HCT116 (cell line): ENCODE measurements around the gene UQCRHL.

ENCODE experiments used
- EGR1 ChIP-seq: IDR thresholded peaks from 2 replicates; pipeline ENCODE4 v1.6.1; 2012; ENCODE audit warnings: low read depth
- EZH2 ChIP-seq: fragments of 200-600 bp; sonication (generic); IDR thresholded peaks from 2 replicates; pipeline ENCODE4 v1.6.1; 2017; ENCODE audit warnings: antibody characterized with exemption, mixed run types
- EZH2phosphoT487 ChIP-seq: fragments of 200-600 bp; IDR thresholded peaks from 2 replicates; pipeline ENCODE4 v1.6.1; 2018; ENCODE audit warnings: antibody characterized with exemption, borderline replicate concordance
- POLR2A ChIP-seq: IDR thresholded peaks from 2 replicates; pipeline ENCODE4 v1.7.0; 2011; ENCODE audit warnings: borderline replicate concordance; ENCODE audit not compliant: insufficient read depth, insufficient read length; ENCODE audit errors: extremely low read depth
- POLR2AphosphoS5 ChIP-seq: IDR thresholded peaks from 2 replicates; pipeline ENCODE4 v1.6.1; 2011; ENCODE audit warnings: mild to moderate bottlenecking, low read depth, low read length, moderate library complexity
- SP1 ChIP-seq: IDR thresholded peaks from 2 replicates; pipeline ENCODE4 v1.6.1; 2012; ENCODE audit warnings: low read depth
- SRF ChIP-seq: IDR thresholded peaks from 2 replicates; pipeline ENCODE4 v1.6.1; 2012; ENCODE audit warnings: low read depth
- ZNF274 ChIP-seq: fragments of 200-500 bp; sonication (Bioruptor generic); IDR thresholded peaks from 2 replicates; pipeline ENCODE4 v1.6.1; 2014; ENCODE audit warnings: mild to moderate bottlenecking, low read depth, low read length, inconsistent platforms
- TF ChIP-seq, protein P1 (sequence below), 3 experiments: fragments of 200-600 bp in 1 of 3; sonication (generic) in 1 of 3; IDR thresholded peaks in 2 of 3; conservative IDR thresholded peaks in 1 of 3; 2 replicates each; pipeline ENCODE4 v1.5.1; 2012 to 2017; ENCODE audit warnings: low read depth in 2 of 3, low read length in 2 of 3, antibody characterized with exemption in 1 of 3, borderline replicate concordance in 1 of 3, control low read depth in 1 of 3, mild to moderate bottlenecking in 1 of 3, mixed read lengths in 1 of 3, mixed run types in 1 of 3, moderate library complexity in 1 of 3; ENCODE audit not compliant: insufficient read depth in 1 of 3
- TF ChIP-seq, protein P2 (sequence below): IDR thresholded peaks from 2 replicates; pipeline ENCODE4 v1.6.1; 2012
- TF ChIP-seq, protein P3 (sequence below): IDR thresholded peaks from 2 replicates; pipeline ENCODE4 v1.6.1; 2012; ENCODE audit warnings: low read depth
- TF ChIP-seq, protein P4 (sequence below): IDR thresholded peaks from 2 replicates; pipeline ENCODE4 v1.6.1; 2012

- TF ChIP-seq, protein P1, sequence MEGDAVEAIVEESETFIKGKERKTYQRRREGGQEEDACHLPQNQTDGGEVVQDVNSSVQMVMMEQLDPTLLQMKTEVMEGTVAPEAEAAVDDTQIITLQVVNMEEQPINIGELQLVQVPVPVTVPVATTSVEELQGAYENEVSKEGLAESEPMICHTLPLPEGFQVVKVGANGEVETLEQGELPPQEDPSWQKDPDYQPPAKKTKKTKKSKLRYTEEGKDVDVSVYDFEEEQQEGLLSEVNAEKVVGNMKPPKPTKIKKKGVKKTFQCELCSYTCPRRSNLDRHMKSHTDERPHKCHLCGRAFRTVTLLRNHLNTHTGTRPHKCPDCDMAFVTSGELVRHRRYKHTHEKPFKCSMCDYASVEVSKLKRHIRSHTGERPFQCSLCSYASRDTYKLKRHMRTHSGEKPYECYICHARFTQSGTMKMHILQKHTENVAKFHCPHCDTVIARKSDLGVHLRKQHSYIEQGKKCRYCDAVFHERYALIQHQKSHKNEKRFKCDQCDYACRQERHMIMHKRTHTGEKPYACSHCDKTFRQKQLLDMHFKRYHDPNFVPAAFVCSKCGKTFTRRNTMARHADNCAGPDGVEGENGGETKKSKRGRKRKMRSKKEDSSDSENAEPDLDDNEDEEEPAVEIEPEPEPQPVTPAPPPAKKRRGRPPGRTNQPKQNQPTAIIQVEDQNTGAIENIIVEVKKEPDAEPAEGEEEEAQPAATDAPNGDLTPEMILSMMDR (IDR thresholded peaks at IDR 0.05 in 2 of 3, conservative IDR thresholded peaks at IDR 0.05 in 1 of 3; ENCODE audit: borderline replicate concordance in 1 of 3, insufficient read depth in 1 of 3, low read depth in 2 of 3, low read length in 2 of 3): no peak
- no peak for TF ChIP-seq EZH2
- TF ChIP-seq POLR2AphosphoS5: no peak
- TF ChIP-seq EGR1: no peak
- TF ChIP-seq, protein P2, sequence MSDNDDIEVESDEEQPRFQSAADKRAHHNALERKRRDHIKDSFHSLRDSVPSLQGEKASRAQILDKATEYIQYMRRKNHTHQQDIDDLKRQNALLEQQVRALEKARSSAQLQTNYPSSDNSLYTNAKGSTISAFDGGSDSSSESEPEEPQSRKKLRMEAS: no peak
- TF ChIP-seq POLR2A: no peak
- TF ChIP-seq, protein P3, sequence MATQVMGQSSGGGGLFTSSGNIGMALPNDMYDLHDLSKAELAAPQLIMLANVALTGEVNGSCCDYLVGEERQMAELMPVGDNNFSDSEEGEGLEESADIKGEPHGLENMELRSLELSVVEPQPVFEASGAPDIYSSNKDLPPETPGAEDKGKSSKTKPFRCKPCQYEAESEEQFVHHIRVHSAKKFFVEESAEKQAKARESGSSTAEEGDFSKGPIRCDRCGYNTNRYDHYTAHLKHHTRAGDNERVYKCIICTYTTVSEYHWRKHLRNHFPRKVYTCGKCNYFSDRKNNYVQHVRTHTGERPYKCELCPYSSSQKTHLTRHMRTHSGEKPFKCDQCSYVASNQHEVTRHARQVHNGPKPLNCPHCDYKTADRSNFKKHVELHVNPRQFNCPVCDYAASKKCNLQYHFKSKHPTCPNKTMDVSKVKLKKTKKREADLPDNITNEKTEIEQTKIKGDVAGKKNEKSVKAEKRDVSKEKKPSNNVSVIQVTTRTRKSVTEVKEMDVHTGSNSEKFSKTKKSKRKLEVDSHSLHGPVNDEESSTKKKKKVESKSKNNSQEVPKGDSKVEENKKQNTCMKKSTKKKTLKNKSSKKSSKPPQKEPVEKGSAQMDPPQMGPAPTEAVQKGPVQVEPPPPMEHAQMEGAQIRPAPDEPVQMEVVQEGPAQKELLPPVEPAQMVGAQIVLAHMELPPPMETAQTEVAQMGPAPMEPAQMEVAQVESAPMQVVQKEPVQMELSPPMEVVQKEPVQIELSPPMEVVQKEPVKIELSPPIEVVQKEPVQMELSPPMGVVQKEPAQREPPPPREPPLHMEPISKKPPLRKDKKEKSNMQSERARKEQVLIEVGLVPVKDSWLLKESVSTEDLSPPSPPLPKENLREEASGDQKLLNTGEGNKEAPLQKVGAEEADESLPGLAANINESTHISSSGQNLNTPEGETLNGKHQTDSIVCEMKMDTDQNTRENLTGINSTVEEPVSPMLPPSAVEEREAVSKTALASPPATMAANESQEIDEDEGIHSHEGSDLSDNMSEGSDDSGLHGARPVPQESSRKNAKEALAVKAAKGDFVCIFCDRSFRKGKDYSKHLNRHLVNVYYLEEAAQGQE: no peak
- TF ChIP-seq ZNF274: no peak
- no peak for TF ChIP-seq EZH2phosphoT487
- TF ChIP-seq, protein P4, sequence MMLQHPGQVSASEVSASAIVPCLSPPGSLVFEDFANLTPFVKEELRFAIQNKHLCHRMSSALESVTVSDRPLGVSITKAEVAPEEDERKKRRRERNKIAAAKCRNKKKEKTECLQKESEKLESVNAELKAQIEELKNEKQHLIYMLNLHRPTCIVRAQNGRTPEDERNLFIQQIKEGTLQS: no peak
- TF ChIP-seq SRF: no peak
- TF ChIP-seq SP1: no peak
Measured at GRCh38 chr1:15852036-15852827, 44.8 kb upstream of the UQCRHL start.
